GM21529 (cell line): ENCODE data around the gene MEGF6.

ENCODE experiments used
- ATAC-seq: cut with Tn5 transposase; IDR thresholded peaks from one replicate; pipeline ENCODE4 v1.9.1; 2021; ENCODE audit not compliant: unreplicated experiment

Gene MEGF6

GRCh38 chr1:3444736-3445135, 166.6 kb downstream of the MEGF6 start:
- ATAC-seq: no peak

- ATAC-seq: no peak
Observed at GRCh38 chr1:3444298-3444697, 167.0 kb downstream of the MEGF6 start.

GRCh38 chr1:3443807-3444206, 167.5 kb downstream of the MEGF6 start:
- no peak for ATAC-seq

- no peak for ATAC-seq
Observed at GRCh38 chr1:3442901-3443300, 168.4 kb downstream of the MEGF6 start.

GRCh38 chr1:3442331-3442730, 169.0 kb downstream of the MEGF6 start:
- no peak for ATAC-seq

GRCh38 chr1:3441880-3442279, 169.4 kb downstream of the MEGF6 start:
- no peak for ATAC-seq

GRCh38 chr1:3441410-3441847, 169.9 kb downstream of the MEGF6 start:
- no peak for ATAC-seq

- no peak for ATAC-seq
Observed at GRCh38 chr1:3440711-3441409, 170.4 kb downstream of the MEGF6 start.

- no peak for ATAC-seq
Observed at GRCh38 chr1:3440300-3440681, 171.0 kb downstream of the MEGF6 start.
